Measurements from ENCODE around the gene RPS6KA4.

Gene RPS6KA4

DNA sequence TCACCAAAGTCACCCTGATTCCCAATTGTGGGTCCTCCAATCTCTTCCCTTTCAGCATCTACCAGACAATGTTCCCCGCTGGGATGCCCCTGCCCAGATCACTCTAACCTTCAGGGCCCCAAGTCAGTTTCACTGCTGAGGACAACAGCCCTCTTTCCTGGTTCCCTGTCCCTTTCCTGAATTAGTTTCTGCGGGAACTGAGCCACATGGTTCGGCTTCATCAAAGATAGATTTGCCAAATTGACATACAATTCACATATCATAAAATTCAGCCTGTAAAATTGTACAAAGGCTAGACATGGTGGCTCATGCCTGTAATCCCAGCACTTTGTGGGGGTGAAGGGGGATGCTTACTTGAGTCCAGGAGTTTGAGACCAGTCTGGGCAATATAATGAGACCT lies 31.0 kb upstream of the RPS6KA4 start:
- no peak for DNase-seq

DNA sequence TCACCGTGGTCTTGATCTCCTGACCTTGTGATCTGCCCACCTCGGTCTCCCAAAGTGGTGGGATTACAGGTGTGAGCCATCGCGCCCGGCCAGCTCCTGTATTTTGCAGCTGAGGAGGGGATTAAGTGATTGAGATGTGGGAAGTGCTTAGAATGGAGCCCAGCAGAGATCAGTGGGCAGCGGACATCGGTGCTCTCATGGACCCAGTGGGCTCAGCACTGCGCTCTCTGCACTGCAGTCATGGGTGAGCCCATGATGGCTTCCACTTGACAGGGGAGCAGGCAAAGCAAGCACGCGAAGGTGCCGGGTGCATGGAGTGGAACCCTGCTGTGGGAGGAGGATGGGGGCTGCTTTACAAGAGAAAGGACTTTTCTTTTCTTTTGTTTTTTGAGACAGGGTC lies 28.1 kb upstream of the RPS6KA4 start:
- no peak for DNase-seq

DNA sequence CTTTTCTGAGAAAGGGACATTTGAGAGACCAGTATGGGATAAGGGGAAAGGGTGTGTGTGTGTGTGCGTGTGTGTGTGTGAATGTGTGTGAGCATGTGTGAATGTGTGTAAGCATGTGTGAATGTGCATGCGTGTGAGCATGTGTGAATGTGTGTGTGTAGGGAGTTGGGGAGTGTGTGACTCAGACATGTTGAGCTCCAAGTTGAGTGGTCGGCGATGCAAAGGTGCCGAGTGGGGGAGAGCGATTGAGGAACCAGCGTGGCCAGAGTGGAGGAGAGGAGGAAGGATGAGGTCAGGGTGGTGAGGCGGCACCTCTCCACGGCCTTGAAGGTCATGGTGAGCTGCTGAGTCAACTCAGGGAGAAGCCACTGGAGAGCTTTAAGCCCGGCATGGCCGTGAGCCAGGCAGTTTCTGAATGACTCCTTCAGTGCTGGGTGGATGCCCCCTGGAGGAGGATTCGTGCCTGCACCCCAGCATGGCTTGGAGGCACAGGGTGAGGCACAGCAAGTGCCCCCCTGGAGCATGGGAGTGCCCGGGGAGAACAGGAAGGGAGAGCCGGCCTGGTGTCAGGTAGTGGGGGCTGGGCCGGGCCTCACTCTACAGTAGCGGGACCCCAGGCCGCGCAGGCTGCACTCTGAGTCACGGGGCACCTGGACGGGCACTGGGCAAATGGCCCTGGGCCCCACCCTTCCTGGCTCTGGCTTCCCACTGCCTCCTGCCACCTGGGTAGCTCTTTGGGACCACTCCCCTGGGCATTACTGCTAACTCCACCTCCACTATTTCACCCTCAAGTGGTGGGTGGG lies 27.2 kb upstream of the RPS6KA4 start:
- peak; percentile 73 to 84 for DNase-seq

DNA sequence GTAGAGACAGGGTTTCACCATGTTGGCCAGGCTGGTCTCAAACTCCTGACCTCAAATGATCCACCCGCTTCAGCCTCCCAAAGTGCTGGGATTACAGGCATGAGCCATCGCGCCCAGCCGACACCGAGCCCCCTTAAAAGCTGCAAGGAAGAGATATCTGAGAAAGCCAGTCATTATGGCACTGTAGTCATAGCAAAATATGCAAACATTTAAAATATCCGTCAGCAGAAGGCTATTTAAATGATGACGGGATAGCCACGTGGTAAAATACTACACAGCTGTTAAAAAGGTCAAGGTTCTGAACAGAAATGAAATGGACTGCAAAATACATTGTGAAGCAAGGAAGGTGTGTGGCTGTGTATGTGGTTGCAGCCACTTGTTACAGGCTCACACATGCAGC lies 25.4 kb upstream of the RPS6KA4 start:
- no peak for DNase-seq

DNA sequence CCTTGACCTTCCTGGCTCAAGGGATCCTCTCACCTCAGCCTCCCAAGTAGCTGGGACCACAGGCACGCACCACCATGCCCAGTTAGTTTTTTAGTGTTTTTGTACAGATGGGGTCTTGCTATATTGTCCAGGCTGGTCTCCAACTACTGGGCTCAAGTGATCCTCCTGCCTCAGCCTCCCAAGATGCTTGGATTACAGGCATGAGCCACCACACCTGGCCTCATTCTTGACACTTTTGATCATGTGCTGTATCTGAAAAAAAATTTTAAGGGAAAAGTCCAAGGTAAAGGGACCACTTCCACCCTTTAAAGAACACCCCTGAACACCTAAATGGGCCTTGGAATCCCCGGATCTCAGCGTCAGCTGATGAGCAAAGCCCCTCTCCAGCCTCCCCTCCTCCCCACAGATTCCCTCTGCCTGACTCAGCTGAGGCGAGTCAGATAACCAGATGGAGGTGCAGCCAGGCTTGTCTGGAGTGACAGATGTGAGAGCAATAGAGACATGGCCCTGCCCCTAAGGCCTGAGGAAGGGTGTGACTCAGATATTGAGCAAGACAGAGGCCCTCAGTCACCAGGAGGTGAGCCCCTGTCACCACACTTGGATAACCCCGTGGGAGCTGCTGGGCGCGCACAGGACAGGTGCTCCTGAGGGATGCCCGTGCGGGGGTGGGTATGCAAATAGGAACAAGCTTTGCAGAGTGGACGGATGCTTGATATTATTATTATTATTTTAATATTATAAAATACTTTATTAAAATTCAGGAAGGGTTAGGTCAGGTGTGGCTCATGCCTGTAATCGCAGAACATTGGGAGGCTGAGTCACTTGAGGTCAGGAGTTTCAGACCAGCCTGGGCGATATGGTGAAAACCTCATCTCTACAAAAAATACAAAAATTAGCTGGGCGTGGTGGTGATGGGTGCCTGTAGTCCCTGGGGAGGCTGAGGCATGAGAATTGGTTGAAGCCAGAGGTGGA lies 23.9 kb upstream of the RPS6KA4 start:
- peak in 1 of 2 donors; percentile 74 for DNase-seq

DNA sequence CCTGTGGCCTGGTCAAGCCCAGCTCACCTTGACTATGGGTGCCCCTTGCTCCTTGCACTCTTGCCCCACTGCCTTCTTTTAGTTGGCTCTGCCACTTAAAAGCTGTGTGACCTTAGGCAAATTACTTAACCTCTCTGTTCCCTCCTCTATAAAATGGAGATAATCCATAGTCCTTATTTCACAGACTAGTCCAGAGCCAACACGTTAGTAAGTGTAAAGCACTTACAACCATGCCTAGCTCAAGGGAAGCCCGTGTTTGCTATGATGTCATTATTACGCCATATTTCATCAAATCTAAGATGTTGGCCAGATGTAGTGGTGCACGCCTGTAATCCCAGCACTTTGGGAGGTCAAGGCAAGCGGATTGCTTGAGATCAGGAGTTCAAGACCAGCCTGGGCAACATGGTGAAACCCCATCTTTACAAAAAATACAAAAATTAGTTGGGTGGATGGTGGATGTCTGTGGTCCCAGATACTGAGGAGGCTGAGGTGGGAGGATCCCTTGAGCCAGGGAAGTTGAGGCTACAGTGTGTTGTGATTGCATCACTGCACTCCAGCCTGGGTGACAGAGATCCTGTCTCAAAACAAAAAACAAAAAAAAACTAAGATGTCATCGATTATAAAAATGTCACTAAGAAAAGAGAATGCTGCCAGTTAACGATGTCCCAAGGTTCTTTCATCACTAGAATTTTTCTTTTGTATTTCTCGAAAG lies 21.3 kb upstream of the RPS6KA4 start:
- no peak for DNase-seq

DNA sequence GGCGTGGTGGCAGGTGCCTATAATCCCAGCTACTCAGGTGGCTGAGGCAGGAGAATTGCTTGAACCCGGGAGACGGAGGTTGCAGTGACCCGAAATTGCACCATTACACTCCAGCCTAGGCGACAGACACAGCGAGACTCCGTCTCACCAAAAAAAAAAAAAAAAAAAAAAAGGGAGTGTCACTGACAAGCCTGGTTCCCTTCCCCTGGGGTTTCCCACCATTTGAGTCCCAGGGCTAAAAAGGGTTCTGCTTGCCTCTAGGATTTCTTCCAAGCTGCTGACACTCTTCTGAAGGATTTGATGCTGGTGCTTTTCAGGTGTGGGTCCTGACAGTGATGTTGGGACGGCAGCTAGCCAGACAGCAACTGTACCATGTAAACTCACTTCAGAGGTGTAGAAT lies 20.2 kb upstream of the RPS6KA4 start:
- no peak for DNase-seq

DNA sequence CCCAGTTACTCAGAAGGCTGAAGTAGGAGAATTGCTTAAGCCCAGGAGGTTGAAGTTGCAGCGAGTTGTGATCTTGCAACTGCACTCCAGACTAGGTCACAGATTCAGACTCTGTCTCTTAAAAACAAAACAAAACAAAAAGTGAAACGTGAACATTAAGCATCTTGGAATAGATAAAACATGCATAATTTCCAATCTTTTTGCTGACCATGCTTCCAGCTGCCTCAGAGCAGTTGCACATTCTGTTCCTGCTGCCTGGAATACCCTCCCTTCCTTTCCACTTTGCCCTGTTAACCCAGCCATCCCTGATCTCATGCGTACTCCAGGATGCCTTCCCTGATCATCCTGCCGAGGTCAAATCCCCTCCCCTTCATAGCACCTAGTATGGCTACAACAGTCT lies 19.7 kb upstream of the RPS6KA4 start:
- DNase-seq: no peak

DNA sequence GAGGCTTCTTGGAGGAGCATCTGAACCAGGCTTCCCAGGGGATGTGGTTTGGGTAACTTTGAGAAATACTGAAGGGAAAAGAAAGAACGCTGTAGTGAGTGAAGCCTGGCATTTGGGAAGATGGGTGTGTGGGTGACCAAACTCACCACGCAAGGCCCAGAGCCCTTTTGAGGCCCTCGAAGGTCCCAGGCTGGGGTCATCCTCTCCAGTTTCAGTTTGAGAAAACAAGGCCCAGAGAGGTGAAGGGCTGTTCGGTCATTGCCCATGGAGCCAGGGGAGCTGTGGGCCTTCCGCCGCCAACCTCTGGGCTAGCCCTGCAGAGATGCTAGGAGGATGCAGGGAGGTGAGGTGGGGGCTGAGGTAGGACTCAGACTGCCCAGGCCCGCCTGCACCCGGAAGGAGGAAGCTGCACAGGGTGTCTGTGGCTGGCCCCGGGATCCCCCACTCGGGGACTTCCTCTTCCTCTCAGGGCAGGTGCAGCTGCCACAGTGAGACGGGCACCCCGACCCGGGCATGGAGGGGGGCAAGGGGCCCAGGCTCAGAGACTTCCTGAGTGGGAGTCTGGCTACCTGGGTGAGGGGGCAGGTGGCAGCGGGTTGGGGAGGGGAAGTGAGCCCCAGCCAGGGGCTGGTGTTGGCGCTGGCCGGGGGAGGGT lies 19.1 kb upstream of the RPS6KA4 start, which contains the start of gene CCDC88B:
Gene CCDC88B, plus strand, starts transcription at position 451 of the 655 bp plus-strand sequence. Its CDS starts 63 bp downstream, at position 514.
- DNase-seq: peak; percentile 91 to 93

DNA sequence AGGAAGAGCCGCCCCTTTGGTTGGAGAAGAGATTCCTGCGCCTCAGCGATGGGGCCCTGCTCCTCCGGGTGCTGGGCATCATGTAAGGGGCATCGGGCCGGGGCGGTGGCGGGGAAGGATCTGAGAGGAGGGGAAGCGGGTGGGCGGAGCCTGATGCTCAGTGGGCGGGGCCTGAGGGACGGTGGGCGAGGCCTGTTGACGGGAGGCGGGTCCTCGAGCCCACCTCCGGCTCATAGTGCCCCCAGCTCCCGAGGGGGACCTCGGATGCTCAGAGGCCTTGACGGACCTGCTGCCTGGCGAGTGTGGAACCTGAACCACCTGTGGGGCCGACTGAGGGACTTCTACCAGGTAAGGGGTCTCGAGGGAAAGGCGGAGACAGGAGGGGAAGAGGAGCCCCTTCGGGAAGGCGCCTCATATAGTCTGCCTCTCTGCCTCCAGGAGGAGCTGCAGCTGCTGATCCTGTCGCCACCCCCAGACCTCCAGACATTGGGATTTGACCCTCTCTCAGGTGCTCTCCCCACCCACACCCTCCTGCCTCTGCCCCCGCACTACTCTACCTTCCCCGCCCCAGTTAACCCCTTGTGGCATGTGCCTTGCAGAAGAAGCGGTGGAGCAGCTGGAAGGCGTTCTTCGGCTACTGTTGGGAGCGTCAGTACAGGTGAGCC lies 18.2 kb upstream of the RPS6KA4 start:
- DNase-seq: peak; percentile 77 to 80

DNA sequence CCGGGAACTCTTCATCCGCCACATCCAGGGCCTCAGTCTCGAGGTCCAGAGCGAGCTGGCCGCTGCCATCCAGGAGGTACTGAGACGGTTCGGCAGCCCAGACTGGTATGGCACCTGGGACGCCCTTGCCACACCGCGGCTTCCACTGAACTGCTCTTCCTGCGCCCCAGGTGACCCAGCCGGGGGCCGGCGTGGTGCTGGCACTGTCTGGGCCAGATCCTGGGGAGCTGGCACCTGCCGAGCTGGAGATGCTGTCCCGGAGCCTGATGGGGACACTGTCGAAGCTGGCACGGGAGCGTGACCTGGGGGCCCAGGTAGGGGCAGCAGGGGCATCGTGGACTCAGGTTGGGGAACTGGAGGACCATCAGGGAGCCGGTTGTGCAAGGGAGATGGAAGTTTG lies 17.5 kb upstream of the RPS6KA4 start:
- no peak for DNase-seq

DNA sequence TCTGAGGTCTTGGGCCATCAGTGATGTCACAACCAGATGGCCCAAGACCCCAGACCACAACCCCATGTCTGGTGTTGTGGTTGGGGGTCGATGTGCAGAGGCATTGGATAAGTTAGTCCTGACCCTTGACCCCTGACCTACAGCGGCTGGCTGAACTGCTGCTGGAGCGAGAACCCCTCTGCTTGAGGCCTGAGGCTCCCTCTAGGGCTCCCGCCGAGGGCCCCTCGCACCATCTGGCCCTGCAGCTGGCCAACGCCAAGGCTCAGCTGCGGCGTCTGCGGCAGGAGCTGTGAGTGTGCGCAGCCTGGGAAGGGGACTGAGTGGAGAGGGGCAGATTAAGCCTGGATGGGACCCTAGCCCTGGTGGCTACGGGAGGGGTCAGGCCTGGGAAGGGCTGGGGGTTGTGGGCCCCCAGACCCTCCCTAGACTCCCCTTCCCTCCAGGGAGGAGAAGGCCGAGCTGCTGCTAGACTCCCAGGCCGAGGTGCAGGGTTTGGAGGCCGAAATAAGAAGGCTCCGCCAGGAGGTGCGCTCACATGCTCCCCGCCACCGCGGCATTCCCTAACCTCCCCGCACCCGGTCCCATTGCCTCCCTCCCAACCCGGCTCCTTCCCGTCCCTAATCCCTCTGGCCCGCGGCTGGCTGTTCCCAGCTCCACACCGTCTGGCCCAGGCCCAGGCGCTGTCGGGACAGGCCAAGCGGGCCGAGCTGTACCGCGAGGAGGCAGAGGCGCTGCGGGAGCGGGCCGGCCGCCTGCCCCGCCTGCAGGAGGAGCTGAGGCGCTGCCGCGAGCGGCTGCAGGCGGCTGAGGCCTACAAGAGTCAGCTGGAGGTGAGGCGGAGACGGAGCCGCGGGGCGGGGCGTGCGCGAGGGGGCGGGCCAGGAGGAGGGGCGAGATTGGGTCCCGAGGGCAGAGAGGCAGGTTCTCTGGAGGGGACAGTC lies 16.8 kb upstream of the RPS6KA4 start:
- peak; percentile 91 to 93 for DNase-seq

DNA sequence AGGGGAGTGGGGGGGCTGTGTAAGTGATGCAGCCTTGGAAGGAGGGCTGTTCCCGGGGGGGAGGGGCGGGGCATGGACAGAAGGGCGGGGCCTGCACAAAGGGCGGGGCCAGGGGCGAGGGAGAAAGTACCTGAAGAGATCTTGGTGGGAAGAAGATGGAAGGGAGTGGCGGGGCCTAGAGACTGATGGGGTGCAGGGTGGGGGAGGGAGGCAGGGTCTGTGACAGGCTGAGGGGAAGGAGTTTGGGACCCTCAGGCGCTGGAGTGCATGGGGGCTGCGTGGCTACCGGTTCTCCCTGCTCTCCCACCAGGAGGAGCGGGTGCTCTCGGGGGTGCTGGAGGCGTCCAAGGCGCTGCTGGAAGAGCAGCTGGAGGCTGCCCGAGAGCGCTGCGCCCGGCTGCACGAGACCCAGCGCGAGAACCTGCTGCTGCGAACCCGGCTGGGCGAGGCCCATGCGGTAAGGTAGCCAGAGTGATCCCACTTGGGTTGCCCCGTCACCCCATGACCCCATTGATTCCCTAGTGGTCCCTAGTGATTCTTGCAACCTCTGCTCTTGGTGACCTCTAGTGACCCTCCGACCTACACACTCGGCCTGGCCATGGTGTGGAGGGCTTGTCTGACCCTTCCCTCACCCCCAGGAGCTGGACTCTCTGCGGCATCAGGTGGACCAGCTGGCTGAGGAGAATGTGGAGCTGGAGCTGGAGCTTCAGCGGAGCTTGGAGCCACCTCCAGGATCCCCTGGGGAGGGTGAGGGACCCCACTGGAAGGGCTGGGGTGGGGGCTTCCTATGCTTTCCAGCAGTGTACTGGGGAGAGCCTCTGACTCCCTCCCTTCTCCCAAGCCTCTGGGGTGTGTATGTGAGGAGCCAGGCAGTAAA lies 15.9 kb upstream of the RPS6KA4 start:
- DNase-seq: no peak

DNA sequence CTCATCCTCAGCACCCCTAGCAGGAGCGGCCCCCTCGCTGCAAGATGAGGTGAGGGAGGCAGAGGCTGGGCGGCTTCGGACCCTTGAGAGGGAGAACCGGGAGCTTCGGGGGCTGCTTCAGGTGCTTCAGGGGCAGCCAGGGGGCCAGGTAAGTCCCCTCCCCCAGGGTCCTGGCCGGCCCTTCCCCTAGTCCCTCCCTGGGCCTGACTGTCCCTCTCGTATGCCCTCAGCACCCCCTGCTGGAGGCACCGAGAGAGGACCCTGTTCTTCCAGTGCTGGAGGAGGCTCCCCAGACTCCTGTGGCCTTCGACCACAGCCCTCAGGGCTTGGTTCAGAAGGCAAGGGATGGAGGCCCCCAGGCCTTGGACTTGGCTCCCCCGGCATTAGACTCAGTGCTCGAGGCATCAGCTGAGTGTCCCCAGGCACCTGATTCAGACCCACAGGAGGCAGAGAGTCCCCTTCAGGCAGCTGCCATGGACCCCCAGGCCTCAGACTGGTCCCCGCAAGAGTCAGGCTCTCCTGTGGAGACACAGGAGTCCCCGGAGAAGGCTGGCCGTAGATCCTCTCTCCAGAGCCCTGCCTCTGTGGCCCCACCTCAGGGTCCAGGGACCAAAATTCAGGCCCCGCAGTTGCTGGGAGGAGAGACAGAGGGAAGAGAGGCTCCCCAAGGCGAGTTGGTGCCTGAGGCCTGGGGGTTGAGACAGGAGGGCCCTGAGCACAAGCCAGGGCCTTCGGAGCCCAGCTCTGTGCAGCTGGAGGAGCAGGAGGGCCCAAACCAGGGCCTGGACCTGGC lies 15.0 kb upstream of the RPS6KA4 start:
- DNase-seq: no peak

DNA sequence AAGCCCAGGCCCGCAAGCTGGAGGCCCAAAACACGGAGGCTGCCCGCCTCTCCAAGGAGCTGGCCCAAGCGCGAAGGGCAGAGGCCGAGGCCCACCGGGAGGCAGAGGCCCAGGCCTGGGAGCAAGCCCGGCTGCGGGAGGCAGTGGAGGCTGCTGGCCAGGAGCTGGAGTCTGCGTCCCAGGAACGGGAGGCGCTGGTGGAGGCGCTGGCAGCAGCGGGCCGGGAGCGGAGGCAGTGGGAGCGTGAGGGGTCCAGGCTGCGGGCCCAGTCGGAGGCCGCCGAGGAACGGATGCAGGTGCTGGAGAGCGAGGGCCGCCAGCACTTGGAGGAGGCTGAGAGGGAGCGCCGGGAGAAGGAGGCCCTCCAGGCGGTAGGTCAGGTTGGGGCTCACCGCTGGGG lies 14.2 kb upstream of the RPS6KA4 start:
- DNase-seq: no peak

DNA sequence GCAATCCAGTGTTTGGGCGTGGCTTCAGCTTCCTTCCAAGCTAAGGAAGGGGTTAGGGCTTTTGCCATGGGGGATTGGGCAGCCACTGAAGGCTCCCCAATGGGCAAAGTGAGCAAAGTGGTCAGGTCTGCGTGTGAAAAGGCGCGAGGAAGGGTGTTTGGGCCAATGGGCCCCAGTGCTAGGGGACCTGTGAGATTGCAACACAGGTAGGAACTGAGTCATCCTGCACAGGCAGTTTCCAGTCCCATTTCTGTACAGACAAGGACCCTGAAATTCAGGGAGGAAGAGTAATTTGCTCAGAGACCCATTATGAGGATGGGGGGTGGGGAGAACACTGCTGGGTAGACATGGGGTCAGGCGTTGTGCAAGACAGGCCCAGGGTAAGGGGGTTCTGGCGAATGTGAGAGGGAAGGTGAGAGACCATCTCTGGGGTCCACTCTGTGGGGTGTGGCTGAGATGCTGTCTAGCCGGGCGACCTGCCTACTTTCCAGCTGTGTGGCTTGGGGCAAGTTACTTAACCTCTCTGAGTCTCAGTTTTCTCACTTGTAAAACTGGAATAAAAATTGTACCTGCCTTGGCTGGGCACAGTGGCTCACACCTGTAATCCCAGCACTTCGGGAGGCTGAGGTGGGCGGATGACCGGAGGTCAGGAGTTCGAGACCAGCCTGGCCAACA lies 11.6 kb upstream of the RPS6KA4 start:
- no peak for DNase-seq

DNA sequence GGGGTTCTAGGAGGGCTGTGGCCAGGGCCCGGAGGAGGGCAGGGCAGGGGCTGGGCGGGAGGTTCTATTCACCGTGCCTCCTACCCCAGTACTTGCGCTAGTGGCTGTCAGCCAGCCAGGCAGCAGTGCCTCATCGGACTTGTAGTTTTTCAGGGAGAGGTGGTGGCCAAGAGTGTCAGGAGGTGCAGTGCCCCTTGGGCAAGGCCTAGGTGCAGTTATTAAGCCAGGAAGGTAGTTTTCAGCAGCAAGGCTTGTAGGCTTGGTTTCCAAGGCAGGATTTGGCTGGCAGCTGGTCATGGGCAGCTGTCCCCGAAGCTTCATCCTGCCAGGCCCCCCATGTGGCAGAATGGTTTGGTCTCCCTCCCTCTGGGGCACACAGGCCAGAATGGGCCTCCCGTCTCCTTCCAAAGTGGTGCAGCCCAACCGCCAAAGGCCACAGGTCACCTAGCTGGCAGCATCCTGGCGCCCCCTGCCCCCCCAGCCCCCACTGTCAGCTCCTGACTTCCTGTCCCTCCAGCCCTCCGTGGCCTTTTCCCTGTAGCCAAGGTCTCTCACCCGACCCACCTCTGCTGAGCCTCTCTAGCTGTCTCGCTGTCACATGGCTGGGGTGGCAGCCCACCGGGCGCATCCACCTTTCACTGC lies 10.5 kb upstream of the RPS6KA4 start:
- no peak for DNase-seq

DNA sequence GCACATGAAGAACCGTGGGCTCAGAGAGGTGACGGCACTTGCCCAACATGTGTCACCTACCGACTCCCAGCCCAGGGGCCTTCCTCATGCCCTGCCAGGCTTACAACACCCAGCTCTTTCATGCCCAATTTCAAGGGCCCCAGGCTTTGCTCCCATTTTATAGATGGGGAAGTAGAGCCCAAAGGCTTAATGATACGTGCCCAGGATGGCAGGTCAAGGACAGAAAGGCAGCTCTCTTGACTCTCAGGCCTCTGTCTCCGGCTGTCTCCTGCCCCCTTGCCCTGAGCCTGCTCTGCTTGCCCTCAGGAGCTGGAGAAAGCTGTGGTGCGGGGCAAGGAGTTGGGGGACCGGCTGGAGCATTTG lies 10.0 kb upstream of the RPS6KA4 start:
- no peak for DNase-seq
